ENCODE data around the gene CD9.

Gene CD9

DNA sequence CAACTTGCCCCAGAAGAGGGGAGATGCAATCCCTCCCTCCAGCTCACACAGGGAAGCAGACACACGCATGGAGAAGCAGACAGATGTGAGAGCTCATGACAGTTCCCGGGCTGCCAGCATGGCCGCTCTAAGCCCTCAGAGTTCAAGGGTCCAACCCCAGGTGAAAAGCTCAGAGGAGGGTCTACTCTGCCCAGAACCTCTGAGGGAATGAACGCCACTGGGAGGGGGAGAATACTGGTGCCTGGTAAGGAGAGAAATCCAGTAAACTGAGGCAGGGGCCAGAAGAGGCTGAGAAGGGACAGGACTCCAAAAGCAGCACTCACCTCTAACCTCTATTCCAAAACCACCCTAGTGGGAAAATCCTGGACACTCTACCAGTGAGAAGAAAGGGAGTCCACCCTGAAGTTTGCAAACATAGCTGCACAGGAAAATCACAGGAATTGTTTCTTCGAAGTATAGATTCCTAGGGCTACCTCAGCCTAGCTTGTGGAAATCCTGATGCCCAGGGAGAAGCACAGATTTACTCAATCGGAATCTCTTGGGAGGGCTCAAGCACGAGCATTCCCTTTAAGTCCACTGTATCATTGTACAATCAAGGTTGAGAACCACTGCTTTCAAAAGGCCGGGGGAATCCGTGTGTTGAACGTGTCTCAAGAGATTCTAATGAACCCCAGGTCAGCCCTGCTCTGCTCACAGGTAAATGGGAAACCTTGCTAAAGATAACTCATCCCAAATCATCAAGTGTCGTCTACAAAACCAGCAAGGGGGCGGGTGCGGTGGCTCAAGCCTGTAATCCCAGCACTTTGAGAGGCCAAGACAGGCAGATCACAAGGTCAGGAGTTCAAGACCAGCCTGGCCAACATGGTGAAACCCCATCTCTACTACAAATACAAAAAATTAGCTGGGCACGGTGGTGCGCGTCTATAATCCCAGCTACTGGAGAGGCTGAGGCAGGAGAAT, 76.0 kb downstream of the CD9 start:
- DNase-seq (ENCODE audit: insufficient read length) (no peak), FAIRE-seq (no peak)
- TF ChIP-seq POLR2A (IDR thresholded peaks at IDR 0.05; ENCODE audit: low read depth, low read length) (no peak), TAF1 (IDR thresholded peaks at IDR 0.05; ENCODE audit: borderline replicate concordance, low read depth, low read length) (no peak), POLR2AphosphoS5 (IDR thresholded peaks at IDR 0.05; ENCODE audit: low read depth, low read length) (no peak)

DNA sequence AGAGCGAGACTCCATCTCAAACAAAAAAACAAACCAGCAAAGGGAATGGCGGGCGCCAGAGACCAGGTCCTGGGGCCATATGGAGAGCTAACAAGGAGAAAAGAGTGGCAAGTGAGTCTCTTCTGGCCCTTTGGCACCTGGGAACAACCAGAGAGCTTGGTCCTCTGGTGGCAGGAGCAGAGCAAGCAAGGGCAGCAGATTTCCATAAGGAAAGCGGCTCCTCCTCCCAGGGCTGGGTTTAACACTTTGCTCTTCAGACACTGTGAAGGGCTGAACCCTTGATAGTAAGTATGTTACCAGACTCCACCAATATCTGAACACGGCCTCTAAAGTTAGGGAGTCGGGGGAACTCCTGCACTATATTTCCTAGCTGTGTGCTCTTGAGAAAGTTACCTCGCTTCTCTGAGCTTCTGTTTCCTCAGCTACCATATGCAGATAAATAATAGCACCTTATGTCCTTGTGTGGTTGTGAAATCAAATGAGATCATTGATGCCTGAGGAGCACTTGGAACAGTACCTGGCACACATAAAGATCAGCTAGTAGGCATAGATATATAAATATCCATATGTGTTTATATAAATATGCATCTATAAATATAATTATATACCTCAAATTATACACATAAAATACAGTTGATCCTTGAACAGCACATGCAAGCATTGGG, 76.9 kb downstream of the CD9 start:
- no peak for TF ChIP-seq POLR2A (IDR thresholded peaks at IDR 0.05; ENCODE audit: low read depth, low read length)
- TF ChIP-seq TAF1 (IDR thresholded peaks at IDR 0.05; ENCODE audit: borderline replicate concordance, low read depth, low read length): no peak
- no peak for TF ChIP-seq POLR2AphosphoS5 (IDR thresholded peaks at IDR 0.05; ENCODE audit: low read depth, low read length)
- FAIRE-seq (no peak), DNase-seq (ENCODE audit: insufficient read length) (no peak)

DNA sequence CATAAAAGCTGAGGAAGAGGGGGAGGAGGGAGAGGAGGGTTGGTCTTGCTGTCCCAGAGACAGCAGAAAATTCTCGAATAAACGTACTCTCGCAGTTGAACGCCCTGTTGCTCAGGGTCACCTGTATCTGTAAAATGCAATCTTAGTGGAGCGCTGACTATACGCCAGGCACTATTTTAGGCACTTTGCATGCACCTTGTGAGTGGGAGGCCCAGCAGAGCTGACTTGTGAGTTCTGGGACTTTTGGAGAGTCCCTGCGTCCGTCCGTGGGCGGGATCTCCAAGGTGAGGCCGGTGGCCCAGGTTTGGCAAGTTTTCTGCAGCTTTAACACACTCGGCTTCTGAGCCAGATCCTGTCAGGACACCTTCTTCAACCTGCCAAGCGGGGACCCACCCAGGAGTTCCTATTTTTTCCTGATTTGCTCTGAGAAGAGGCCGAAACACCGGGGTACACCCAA, 77.8 kb downstream of the CD9 start:
- DNase-seq (ENCODE audit: insufficient read length) (no peak), FAIRE-seq (no peak)
- no peak for TF ChIP-seq TAF1 (IDR thresholded peaks at IDR 0.05; ENCODE audit: borderline replicate concordance, low read depth, low read length)
- TF ChIP-seq POLR2AphosphoS5 (IDR thresholded peaks at IDR 0.05; ENCODE audit: low read depth, low read length): no peak
- no peak for TF ChIP-seq POLR2A (IDR thresholded peaks at IDR 0.05; ENCODE audit: low read depth, low read length)

DNA sequence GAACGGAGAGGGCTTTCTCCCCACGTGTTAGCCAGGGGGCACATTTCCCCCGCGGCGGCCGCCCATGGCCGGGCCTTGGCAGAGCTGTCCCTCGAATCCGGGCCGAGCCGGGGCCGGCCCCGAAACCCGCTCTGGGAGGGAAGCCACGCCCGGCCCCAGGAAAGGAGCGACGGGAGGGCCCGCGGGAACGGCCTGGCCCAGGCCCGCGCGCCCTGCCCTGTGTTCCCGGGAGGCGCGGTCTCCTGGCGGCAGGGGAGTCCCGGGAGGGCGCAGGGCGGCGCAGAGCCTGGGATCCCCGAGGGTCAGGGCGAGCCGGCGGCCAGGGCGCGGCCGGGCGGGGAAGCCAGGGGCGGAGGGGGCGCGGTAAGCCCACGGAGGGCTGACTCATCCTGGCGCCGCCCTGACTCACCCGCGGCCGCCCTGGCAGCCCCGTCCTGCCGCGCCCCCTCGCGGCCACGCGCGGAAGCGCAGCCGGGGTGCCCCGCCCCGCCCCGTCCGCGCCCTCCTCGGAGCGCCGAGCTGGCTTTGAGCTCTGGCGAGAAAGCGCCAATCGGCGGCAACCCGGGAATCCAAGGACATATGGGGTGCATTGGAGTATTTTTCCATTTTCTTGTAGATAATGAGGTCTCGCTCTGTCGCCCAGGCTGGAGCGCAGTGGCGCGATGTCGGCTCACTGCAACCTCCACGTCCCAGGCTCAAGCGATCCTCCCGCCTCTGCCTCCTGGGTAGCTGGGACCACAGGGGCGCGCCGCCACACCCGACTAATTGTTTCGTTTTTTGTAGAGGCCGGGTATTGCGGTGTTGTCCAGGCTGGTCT, 78.4 kb downstream of the CD9 start:
- peak; percentile 92 for FAIRE-seq
- peak; percentile 90 for DNase-seq (ENCODE audit: insufficient read length)
- TF ChIP-seq POLR2A (IDR thresholded peaks at IDR 0.05; ENCODE audit: low read depth, low read length) (no peak), TAF1 (IDR thresholded peaks at IDR 0.05; ENCODE audit: borderline replicate concordance, low read depth, low read length) (no peak), POLR2AphosphoS5 (IDR thresholded peaks at IDR 0.05; ENCODE audit: low read depth, low read length) (no peak)

DNA sequence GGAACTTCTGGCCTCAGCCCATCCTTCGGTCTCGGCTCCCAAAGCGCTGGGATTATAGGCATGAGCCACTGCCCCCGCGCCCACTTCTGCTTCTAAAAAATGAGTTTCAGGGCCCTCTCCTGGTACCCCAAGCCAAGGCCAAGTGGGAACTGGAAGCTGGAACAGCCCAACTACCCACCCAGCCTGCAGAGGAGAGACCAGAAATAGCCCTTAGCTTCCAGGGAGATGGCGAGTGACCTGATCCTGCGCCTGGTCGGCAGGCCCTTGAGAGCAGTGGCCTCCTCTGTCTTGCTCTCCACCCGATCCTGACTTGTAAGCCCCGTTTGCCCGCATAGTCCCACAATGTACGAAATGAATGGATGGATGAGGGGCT, 79.0 kb downstream of the CD9 start:
- no peak for FAIRE-seq
- DNase-seq (ENCODE audit: insufficient read length): no peak
- no peak for TF ChIP-seq POLR2A (IDR thresholded peaks at IDR 0.05; ENCODE audit: low read depth, low read length)
- TF ChIP-seq TAF1 (IDR thresholded peaks at IDR 0.05; ENCODE audit: borderline replicate concordance, low read depth, low read length): no peak
- no peak for TF ChIP-seq POLR2AphosphoS5 (IDR thresholded peaks at IDR 0.05; ENCODE audit: low read depth, low read length)

DNA sequence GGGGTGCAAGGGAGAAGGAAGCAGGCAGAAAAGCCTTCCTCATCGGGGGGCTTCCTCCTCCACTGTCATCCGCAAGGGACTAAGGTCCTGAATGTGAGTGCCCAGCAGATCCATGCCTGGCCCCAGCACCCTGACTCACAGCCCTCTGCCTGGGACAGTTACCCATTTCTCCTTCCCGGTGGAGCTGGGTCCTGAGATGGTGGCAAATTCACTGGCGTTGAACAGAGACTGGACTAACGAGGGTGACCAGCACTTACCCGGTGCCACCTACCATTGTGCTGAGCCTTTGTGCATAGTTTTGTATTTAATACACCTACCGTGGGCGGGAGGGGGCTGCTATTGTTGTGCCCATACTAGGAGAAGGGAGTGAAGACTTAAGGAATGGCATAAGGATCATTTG, 79.4 kb downstream of the CD9 start:
- DNase-seq (ENCODE audit: insufficient read length): no peak
- FAIRE-seq: no peak
- TF ChIP-seq TAF1 (IDR thresholded peaks at IDR 0.05; ENCODE audit: borderline replicate concordance, low read depth, low read length) (no peak), POLR2AphosphoS5 (IDR thresholded peaks at IDR 0.05; ENCODE audit: low read depth, low read length) (no peak), POLR2A (IDR thresholded peaks at IDR 0.05; ENCODE audit: low read depth, low read length) (no peak)

DNA sequence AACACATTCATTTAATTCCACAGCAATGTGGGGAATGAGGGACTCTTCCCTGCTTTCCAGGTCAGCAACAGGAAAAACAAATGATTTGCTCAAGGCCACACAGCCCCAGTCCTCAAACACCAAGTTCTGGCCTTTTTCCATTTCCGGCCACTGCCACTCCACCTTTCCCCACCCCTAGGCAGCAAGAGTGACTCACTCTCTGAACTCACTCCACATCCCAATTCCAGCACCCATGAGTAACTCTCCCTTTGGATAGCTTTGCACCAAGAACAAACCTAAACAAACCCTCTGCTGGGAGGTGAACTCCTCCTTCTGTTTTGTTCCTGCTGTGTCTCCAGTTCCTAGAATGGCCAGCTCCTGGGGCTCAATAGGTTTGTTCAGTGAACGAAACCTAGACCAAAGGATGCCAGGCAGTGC, 79.9 kb downstream of the CD9 start:
- DNase-seq (ENCODE audit: insufficient read length) (no peak), FAIRE-seq (no peak)
- TF ChIP-seq POLR2AphosphoS5 (IDR thresholded peaks at IDR 0.05; ENCODE audit: low read depth, low read length) (no peak), POLR2A (IDR thresholded peaks at IDR 0.05; ENCODE audit: low read depth, low read length) (no peak), TAF1 (IDR thresholded peaks at IDR 0.05; ENCODE audit: borderline replicate concordance, low read depth, low read length) (no peak)

DNA sequence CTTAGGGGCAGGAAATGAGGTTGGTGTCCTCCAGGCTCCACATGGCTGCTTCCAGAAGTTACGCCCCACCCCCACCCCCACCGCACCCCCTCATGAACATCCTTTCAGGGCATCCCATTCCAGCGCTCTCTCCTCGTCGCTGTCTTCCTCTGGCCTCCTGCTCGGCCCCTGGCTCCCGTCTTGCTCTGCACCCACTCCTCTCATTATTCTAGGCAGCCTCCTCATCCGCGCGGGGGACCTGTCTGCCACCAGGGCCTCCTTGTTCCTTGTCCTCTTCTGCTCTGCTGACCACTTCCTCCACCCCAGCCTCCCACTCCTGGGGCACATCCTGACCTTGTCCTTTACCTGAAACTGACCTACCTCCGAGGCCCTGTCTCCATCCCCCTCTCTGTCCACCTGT, 80.5 kb downstream of the CD9 start:
- TF ChIP-seq POLR2AphosphoS5 (IDR thresholded peaks at IDR 0.05; ENCODE audit: low read depth, low read length) (no peak), TAF1 (IDR thresholded peaks at IDR 0.05; ENCODE audit: borderline replicate concordance, low read depth, low read length) (no peak), POLR2A (IDR thresholded peaks at IDR 0.05; ENCODE audit: low read depth, low read length) (no peak)
- FAIRE-seq (no peak), DNase-seq (ENCODE audit: insufficient read length) (no peak)

DNA sequence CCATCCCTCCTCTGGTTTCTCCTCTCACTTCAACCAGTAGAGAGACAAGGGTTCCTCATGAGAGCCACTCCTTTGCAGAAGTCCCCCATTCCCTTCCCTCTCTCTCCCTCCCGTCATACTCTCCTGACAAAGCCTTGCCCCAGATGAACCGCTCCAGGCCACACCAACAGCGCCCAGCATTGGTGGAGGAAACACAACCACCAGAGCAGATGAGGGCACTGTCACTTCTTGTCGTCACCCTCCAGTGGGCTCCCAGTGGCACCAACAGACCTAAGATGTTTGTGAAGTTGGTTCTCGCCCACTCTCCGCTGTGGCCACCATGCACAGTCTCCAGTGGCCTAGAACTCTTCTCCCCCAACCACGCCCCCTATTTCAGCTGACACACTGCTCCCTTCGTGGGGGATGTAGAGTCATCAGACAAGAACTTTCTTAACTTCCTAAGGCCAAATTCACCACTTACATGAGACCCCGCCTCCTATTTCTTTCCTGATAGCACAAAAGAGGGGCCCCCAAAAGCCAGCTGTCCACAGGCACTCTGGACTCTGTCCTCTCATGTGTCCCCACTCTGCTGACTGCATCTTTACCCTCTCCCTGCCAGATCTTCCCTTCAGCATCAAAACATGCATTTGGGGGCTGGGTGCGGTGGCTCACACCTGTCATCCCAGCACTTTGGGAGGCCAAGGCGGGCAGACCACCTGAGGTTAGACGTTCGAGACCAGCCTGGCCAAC, 81.0 kb downstream of the CD9 start:
- DNase-seq (ENCODE audit: insufficient read length): no peak
- TF ChIP-seq POLR2AphosphoS5 (IDR thresholded peaks at IDR 0.05; ENCODE audit: low read depth, low read length): no peak
- no peak for TF ChIP-seq TAF1 (IDR thresholded peaks at IDR 0.05; ENCODE audit: borderline replicate concordance, low read depth, low read length)
- TF ChIP-seq POLR2A (IDR thresholded peaks at IDR 0.05; ENCODE audit: low read depth, low read length): no peak

DNA sequence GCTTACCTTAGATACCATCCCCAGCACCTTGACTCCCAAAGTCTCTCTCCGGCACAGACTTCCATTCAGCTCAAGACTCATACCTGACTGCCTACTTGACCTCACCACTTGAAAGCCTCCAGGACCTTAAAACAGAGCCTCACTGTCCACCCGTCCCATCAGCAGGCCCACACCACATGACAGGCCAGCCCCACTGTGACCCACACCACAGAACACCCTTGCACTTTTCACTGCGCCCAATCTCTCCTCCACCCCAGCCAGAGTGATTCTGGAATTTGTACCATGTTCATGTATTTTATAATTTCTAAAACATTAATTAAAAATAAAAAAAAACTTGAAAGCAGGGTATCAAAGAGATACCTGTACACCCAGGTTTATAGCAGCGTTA, 82.2 kb downstream of the CD9 start:
- TF ChIP-seq POLR2A (IDR thresholded peaks at IDR 0.05; ENCODE audit: low read depth, low read length) (no peak), TAF1 (IDR thresholded peaks at IDR 0.05; ENCODE audit: borderline replicate concordance, low read depth, low read length) (no peak), POLR2AphosphoS5 (IDR thresholded peaks at IDR 0.05; ENCODE audit: low read depth, low read length) (no peak)
- no peak for FAIRE-seq
- no peak for DNase-seq (ENCODE audit: insufficient read length)

More for the DNA sequence above, 81.0 kb downstream of the CD9 start:
- no peak for FAIRE-seq

All from GM12892 (cell line).